SH-SY5Y (cell line): ENCODE results near the gene NR5A2.

ENCODE experiments used
- GATA2 ChIP-seq: IDR thresholded peaks from 2 replicates; pipeline ENCODE4 v1.6.1; 2011; ENCODE audit warnings: mild to moderate bottlenecking, low read depth, low read length
- GATA3 ChIP-seq: IDR thresholded peaks from 2 replicates; pipeline ENCODE4 v1.6.1; 2011; ENCODE audit warnings: low read depth, mild to moderate bottlenecking, low read length, moderate library complexity

- TF ChIP-seq GATA2, result no peak
- no peak for TF ChIP-seq GATA3
These were observed 96.8 kb downstream of the NR5A2 start for GRCh38 chr1:200124309-200124708.
